GDM1 (cell line): ENCODE measurements around the gene SRSF3.
"Not testable (repeated sequence)": the region's sequence is repeated elsewhere in the genome, so short reads cannot be mapped to it uniquely, and the experiment has no call there.

Experiments
- DNase-seq: peaks from one replicate; lab custom pipeline; 2025; lab: John Stamatoyannopoulos, UW

The SRSF3 gene

GRCh38 chr6:36649701-36650484, 55.7 kb downstream of the SRSF3 start:
- no peak for DNase-seq

GRCh38 chr6:36650848-36651478, 56.8 kb downstream of the SRSF3 start:
- DNase-seq: peak; percentile 38

GRCh38 chr6:36651659-36652379, 57.7 kb downstream of the SRSF3 start:
- DNase-seq: no peak

- DNase-seq: not testable (repeated sequence)
Measured at GRCh38 chr6:36654469-36654868, 60.3 kb downstream of the SRSF3 start.
